Raji (cell line): ENCODE measurements around the gene RAP1B.

ENCODE experiments used
- POLR2A ChIP-seq: IDR thresholded peaks from 2 replicates; pipeline ENCODE4 v1.6.1; 2011; ENCODE audit warnings: low read depth, low read length, control low read depth; ENCODE audit not compliant: insufficient read depth

Gene RAP1B

DNA sequence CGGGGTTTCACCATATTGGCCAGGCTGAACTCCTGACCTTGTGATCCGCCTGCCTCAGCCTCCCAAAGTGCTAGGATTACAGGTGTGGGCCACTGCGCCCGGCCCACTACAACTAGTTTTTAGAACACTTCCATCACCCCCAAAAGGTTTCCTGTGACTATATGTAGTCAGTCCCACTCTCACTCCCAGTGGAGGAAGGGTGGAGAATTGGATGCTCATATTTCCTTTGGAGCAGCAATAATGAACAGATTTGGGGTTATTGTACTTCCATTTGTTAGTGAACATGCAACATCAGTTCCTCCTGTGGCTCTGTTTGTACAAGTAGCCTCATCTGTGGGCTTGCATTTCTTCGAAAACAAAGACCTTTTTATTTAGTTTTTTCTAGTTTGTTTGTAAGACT, 35.8 kb downstream of the RAP1B start:
- no peak for TF ChIP-seq POLR2A

DNA sequence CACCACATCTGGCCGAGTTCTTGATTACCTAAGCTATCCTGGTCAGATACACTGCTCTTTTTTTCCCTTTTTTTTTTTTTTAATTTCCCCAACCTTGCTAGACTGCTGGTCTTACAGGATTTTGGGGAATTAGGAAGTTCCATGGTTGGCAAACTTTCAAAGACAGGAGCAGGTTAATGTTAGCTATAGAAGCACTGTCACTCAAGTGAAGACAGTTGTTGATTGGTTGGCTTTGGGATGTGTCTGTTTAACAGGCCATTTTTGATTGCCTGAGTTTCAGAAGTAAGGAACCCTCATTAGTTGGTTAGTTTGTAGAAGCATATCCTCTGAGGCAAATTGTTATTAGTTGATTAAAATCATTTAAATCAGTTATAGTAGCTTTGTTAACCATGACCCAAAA, 36.8 kb downstream of the RAP1B start:
- no peak for TF ChIP-seq POLR2A

DNA sequence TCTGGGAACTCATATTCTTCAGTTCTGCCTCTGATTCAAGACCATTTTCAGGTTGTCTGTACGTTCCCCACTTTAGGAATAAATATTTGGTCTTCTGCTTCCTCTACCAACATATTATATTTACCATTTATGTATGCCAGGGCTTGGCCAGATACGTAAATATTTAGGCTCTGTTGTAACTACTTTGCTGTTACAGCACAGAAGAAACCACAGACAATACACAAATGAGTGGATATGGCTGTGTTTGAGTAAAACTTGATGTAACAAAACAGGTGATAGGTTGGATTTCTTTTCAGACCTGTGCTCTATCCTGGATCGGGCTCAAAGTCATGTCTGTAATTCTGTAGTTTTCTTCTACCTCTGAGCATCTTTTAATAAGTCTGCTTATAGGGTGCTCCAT, 37.5 kb downstream of the RAP1B start:
- TF ChIP-seq POLR2A, result no peak

DNA sequence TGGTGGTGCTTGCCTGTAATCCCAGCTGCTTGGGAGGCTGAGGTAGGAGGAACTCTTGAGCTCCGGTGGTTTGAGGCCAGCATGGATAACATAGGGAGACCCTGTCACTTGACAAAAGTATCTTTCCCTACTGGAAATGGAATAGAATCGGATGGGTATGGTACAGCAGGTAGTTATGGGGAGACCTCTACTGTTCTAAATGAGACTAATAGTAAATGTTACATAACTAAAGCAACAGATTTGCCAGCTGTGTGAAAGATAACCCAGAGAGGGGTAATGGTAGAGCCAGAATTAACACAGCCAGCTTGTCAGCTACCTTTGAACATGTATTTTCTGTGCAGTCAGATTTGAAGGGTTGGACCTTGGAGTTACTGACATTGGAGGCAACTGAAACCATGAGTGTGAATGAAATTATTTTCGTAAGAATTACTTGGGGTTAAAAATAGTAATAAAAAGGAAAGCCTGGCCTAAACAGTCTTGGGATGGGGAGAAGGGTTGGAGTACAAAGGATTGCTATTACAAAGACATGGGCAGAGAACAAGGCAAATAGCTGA, 54.4 kb downstream of the RAP1B start:
- no peak for TF ChIP-seq POLR2A

DNA sequence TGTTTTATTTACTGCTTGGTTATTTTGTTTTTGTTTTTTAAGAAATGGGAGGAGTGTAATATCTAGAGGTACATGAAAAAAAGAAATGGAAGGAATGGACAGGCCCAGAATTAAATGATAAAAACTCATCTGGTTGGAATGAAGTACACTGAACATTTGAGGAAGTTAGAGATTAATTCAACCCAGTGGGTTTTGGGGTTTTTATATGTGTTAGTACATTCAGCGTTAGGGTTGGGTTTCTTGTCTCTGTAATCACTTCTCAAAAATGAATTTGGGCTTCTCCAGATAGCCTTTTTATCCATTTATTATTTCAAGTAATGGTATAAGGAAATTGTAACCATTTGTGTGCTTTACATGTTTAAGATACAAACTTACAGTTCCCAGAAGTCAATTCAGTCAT, 56.6 kb downstream of the RAP1B start:
- no peak for TF ChIP-seq POLR2A

DNA sequence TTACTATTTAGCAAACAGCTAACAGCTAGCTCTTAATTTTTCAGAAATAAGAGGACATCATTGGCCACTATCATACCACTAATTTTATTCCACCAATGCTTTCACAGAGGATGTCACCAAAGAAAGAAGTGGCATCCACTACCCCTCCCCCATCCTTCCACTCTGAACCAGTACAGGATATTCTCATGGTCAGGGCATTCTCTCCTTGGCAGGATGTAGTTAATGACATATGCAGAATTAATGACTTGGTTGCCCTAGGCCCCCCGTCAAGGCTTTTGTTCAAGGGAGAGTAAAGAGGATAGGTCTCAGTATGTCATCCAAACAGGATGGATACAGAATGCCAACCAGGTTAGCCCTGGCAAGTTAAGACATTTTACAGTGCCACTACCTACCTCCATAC, 57.2 kb downstream of the RAP1B start:
- no peak for TF ChIP-seq POLR2A

DNA sequence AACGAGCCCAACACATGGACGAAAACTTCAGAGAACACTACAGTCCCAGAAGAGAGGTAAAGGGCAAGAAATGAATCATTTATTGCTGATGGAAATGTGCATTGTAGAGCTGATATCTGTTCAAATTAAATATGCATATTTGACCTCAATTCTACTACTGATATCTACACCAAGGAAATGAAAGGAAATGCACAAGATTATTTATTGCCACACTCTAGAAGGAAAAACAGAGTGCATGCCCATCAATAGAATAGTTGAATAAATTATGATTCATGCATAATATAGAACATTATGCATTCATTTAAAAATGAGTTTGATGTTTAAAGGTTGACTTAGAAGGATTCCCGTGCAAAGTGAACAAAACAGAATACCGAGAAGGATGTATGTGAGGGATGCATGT, 60.5 kb downstream of the RAP1B start:
- no peak for TF ChIP-seq POLR2A

DNA sequence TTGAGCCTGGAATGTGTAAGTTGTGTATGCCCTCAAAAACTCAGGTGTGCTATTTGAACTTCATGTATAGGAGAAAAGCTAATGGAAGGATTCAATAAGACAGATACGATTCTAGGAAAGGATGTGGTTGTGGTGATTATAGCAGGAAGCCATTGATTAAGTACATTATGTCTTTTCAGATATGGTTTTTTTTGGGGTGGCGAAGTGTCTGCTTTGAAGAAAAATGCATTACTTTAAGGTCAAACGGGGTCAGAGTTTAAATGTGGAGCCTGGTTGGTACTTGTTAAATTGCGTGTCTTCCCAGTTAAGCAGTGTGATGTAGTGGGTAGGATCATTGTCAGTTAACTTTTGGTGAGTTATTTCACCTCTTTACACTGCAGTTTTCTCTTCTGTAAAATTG, 63.1 kb downstream of the RAP1B start:
- no peak for TF ChIP-seq POLR2A

DNA sequence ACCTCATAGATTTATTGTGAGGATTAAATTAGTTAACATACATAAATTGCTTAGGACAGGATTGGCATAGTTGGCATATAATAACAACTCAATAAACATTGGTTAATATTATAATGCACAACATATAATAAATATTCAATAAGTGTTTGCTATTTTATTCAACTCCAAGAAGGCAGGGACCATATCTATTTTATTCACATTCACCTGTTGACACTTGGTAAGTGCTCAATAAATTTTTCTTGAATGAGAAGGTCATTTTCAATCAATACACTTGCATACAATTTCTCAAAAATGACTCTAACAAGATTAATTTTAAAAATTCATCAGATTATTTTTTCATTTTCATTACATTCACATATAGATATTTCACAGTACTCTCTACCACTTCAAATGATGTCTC, 63.7 kb downstream of the RAP1B start:
- no peak for TF ChIP-seq POLR2A

DNA sequence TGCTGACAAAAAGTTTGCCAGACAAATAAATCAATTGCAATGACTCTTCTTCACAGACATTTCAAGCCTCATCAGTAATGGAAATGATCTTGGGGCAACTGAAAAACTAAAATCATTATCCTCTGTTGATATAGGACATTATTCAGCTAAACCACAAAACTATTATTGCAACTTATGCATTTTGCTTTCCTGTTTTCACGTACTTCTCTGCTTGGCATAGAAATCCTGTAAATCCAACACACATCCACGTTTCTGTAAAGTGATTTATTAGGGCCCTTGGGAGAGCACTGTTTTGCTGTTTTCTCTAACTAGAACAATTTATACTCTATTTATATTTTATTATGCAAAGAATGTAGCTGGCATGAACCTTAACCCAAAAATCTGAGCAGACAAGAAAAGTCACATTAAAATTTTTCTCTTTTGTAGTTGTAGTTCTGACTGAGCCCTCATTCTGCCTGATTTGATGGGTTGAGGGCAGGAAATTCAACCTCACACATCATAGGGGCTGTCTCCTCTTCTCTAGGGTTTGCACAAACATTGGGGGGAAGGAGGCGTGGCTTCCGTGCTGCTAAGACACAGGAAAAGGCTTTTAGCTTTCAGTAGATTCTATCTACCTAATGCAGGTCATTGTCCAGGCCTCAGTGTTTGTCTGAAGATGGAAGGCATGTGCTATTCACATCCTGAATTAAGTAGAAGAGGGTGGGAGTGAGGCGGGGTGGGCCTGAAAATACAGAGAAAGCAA, 64.6 kb downstream of the RAP1B start:
- TF ChIP-seq POLR2A, result no peak

DNA sequence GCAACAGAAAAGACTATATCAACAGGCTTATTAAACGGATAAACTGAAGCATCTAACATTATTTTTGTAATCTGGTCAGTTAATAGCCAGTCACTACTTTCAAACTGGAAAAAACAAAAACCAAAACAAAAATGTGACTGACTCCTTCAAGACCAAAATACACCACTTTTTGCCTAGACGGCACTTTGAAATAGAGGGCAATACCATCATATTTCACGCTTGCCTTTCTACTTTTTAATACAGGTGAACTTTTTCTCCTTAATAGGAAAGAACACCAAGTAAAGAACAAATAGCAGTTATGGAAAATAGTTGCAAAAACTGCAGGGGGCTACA, 75.5 kb downstream of the RAP1B start:
- no peak for TF ChIP-seq POLR2A

DNA sequence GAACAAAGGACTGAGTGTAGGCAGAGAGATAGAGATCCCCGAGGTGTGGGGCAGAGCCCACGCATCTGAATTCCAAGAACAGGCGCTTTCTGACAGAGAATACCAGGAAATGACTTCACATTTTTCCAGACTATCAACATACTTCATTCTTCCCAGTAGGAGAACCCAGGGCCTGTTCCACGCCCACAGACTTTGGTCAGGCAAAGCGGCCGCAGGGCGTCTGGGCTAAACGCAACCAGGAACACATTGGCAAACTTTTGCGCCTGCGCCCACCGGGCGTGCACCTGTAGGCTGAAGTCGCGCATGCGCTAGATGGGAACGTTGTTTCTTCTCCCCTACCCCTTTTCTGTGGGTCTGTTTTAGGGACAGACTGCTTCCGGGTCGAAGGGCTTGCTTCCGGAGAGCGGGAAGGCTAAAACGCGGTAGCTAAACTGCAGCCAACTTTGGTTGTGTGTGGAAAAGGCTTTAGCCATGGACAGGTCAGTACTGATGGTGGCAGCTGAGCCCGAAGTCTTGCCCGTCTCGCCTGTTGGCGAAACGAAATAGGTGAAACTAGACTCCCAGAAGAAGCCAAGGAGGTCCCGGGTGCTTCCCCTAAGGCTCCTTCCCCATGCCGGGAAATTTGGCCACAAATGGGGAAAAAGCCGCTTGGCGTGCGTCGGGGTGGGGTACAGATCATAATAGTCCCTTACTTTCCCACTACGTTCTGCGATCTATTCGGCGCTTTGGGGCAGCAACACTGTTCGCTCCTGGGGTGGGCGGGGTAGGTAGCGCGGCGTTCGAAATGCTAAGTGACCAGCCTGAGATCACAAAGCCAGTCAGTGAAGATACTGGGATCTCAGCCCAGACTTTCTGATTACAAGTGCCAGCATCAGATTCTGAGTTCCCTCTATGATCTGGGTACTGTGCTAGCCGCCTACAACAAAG, 76.2 kb downstream of the RAP1B start, which contains the start of gene NUP107:
Gene NUP107 (plus strand): TSS at position 384 of the 927 bp plus-strand sequence. CDS start 88 bp downstream, at position 472.
- peak; percentile 95 for TF ChIP-seq POLR2A

DNA sequence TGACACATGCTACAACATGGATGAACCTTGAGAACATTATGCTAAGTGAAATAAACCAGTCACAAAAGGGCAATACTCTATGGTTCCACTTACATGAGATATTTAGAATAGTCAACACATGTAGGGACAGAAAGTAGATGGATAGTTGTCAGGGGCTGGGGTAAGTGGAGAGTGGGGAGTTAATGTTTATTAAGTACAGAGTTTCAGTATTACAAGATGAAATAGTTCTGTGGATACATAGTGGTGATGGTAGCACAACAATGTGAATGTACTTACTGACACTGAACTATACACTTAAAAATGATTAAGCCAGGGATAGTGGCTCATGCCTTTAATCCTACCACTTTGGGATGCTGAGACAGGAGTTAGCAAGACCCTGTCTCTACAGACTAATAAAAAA, 84.8 kb downstream of the RAP1B start:
- TF ChIP-seq POLR2A, result no peak

DNA sequence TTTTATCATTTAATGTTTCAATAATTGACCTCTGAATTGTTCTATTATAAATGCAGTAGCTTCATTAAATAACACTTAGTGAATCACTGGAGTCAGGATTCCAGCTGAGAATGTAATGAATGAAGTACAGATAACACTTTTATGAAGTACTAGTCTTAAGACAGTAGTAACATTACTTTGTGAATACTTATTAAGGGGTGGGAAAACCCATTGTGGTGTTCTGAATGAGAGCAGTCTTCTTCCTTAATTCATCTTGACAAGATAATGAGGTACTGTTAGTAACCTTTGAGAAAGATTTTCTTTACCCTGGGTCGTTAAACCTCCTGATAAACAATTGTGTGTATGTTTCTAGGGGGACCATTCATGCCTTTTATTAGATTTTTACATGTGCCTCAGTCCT, 88.8 kb downstream of the RAP1B start:
- no peak for TF ChIP-seq POLR2A
